Measurements from ENCODE around the gene CST11.

CST11 gene

GRCh38 chr20:23434521-23435313 lies 18.0 kb downstream of the CST11 start:
- H3K4me3 ChIP-seq (ENCODE audit: low read length): no peak overlapping the region
- H3K36me3 ChIP-seq (ENCODE audit: control insufficient read depth, low read length): no peaks in the 10 kb centered on the region
- H3K4me1 ChIP-seq (ENCODE audit: control insufficient read depth, low read length): no peaks in the 10 kb centered on the region
- no peaks in the 10 kb centered on the region for H3K79me2 ChIP-seq (ENCODE audit: control insufficient read depth, low read length)
- no peaks in the 10 kb centered on the region for H3K9me2 ChIP-seq (replicated peaks; ENCODE audit: control insufficient read depth, low read length)
- no peak overlapping the region for H3K27ac ChIP-seq (ENCODE audit: low read depth, low read length)
- no peaks in the 10 kb centered on the region for H3K27me3 ChIP-seq (ENCODE audit: control insufficient read depth, low read length)
- TF ChIP-seq CTCF (IDR thresholded peaks at IDR 0.05; ENCODE audit: low read depth, low read length, poor library complexity, severe bottlenecking): no peak
- no peak for TF ChIP-seq EZH2phosphoT487 (IDR thresholded peaks at IDR 0.05; ENCODE audit: borderline replicate concordance, low read length)
- H4K20me1 ChIP-seq (ENCODE audit: control insufficient read depth, insufficient read depth, low read depth, low read length): no peaks in the 10 kb centered on the region
- H3K4me2 ChIP-seq (ENCODE audit: low read length): no peak overlapping the region
- H3F3A ChIP-seq (ENCODE audit: control insufficient read depth, insufficient read depth): no peaks in the 10 kb centered on the region
- no peaks in the 10 kb centered on the region for H3K9me3 ChIP-seq (ENCODE audit: control insufficient read depth, insufficient read depth, low read length)

GRCh38 chr20:23433628-23434027 lies 19.0 kb downstream of the CST11 start:
- Histone ChIP-seq H3K27ac (ENCODE audit: low read depth, low read length) (no peak overlapping the region), H3F3A (ENCODE audit: control insufficient read depth, insufficient read depth) (no peaks in the 10 kb centered on the region), H3K9me2 (replicated peaks; ENCODE audit: control insufficient read depth, low read length) (no peaks in the 10 kb centered on the region), H3K4me2 (ENCODE audit: low read length) (no peak overlapping the region), H3K9me3 (ENCODE audit: control insufficient read depth, insufficient read depth, low read length) (no peaks in the 10 kb centered on the region), H3K36me3 (ENCODE audit: control insufficient read depth, low read length) (no peaks in the 10 kb centered on the region), H4K20me1 (ENCODE audit: control insufficient read depth, insufficient read depth, low read depth, low read length) (no peaks in the 10 kb centered on the region), H3K4me1 (ENCODE audit: control insufficient read depth, low read length) (no peaks in the 10 kb centered on the region), H3K27me3 (ENCODE audit: control insufficient read depth, low read length) (no peaks in the 10 kb centered on the region), H3K79me2 (ENCODE audit: control insufficient read depth, low read length) (no peaks in the 10 kb centered on the region), H3K4me3 (ENCODE audit: low read length) (no peak overlapping the region)
- TF ChIP-seq CTCF (IDR thresholded peaks at IDR 0.05; ENCODE audit: low read depth, low read length, poor library complexity, severe bottlenecking) (no peak), EZH2phosphoT487 (IDR thresholded peaks at IDR 0.05; ENCODE audit: borderline replicate concordance, low read length) (no peak)

DNA sequence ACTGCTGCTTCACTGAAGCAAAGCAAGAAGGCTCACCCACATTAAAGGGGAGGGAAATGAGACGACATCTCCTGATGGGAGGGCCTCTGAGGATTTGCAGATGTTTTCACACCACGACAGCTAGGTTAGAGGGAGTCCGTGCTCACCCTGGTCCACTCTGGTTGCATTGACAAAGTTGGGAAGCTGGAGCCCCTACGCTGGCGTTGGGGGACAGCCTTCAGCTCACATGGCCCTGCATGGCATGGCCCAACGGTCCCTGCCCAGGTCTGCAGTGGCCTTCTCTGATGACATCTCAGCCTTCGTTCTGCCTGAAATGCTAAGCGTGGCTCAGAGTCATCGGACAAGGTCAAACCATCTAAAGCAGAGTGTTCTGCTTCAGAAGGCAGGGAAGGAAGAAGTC lies 27.5 kb downstream of the CST11 start:
- 0 out of 2 replicates have a peak, but pooled peaks cover 3% of the 10 kb centered on the region for H3K36me3 ChIP-seq (ENCODE audit: control insufficient read depth, low read length)
- H3K9me2 ChIP-seq (replicated peaks; ENCODE audit: control insufficient read depth, low read length): no peaks in the 10 kb centered on the region
- no peak overlapping the region for H3K4me3 ChIP-seq (ENCODE audit: low read length)
- TF ChIP-seq CTCF (IDR thresholded peaks at IDR 0.05; ENCODE audit: low read depth, low read length, poor library complexity, severe bottlenecking): no peak
- TF ChIP-seq EZH2phosphoT487 (IDR thresholded peaks at IDR 0.05; ENCODE audit: borderline replicate concordance, low read length): no peak
- H3K79me2 ChIP-seq (ENCODE audit: control insufficient read depth, low read length): peaks cover 11% of the 10 kb centered on the region
- no peaks in the 10 kb centered on the region for H3K9me3 ChIP-seq (ENCODE audit: control insufficient read depth, insufficient read depth, low read length)
- H3K27ac ChIP-seq (ENCODE audit: low read depth, low read length): no peak overlapping the region
- no peaks in the 10 kb centered on the region for H4K20me1 ChIP-seq (ENCODE audit: control insufficient read depth, insufficient read depth, low read depth, low read length)
- H3K4me1 ChIP-seq (ENCODE audit: control insufficient read depth, low read length): peaks cover 8% of the 10 kb centered on the region
- H3F3A ChIP-seq (ENCODE audit: control insufficient read depth, insufficient read depth): no peaks in the 10 kb centered on the region
- no peak overlapping the region for H3K4me2 ChIP-seq (ENCODE audit: low read length)
- H3K27me3 ChIP-seq (ENCODE audit: control insufficient read depth, low read length): no peaks in the 10 kb centered on the region

Data from DOHH2 (cell line).